Lower leg skin (tissue), 3 donors: Measurements from ENCODE around the gene MAP6.

Experiments
- POLR2A ChIP-seq, 2 donors: fragments of 450-650 bp; IDR thresholded peaks; one replicate each; pipeline ENCODE4 v1.6.1; 2016 to 2017; ENCODE audit warnings: antibody characterized with exemption in 2 of 2, mild to moderate bottlenecking in 1 of 2, moderate library complexity in 1 of 2
- TF ChIP-seq, protein P1 (sequence below), 3 donors: fragments of 450-650 bp; IDR thresholded peaks; one replicate each; pipeline ENCODE4 v1.5.1; 2016; ENCODE audit warnings: antibody characterized with exemption in 3 of 3, mild to moderate bottlenecking in 3 of 3, moderate library complexity in 2 of 3

DNA sequence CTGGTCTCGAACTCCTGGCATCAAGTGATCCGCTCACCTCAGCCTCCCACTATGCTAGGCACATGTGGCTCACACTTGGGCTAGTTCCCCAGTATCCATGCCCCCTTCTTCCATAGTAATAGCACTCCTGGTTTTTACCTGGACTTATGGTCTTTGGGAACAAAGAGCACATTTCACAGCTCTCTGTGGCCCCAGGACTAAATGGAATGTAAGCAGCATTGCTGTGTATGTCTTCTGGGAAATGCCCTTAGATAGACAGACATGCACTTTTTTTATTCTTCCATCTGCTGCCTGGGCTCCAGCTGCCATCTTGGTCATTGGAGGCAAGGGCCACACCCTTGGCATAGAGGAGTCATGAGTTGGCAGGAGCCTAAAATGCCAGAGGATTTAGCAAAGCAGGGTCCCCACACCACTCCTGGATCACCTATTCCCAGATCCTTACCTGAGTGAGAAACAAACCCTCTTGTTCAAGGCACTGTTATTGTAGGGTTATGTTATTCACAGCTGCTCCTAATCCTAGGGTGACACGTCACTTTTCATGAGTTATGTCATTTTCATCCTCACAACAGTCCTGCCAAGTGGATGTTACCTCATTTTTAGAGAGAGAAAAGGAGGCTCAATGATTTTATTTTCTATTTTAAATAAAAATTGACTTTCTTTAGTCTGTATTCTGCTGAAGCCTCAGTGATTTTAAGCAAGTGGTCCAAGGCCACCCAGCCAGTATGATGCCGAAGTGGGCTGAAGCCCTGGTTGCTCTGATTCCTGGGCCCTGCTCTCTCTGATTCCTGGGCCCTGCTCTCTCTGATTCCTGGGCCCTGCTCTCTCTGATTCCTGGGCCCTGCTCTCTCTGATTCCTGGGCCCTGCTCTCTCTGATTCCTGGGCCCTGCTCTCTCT, 127.4 kb downstream of the MAP6 start:
- TF ChIP-seq, protein P1, sequence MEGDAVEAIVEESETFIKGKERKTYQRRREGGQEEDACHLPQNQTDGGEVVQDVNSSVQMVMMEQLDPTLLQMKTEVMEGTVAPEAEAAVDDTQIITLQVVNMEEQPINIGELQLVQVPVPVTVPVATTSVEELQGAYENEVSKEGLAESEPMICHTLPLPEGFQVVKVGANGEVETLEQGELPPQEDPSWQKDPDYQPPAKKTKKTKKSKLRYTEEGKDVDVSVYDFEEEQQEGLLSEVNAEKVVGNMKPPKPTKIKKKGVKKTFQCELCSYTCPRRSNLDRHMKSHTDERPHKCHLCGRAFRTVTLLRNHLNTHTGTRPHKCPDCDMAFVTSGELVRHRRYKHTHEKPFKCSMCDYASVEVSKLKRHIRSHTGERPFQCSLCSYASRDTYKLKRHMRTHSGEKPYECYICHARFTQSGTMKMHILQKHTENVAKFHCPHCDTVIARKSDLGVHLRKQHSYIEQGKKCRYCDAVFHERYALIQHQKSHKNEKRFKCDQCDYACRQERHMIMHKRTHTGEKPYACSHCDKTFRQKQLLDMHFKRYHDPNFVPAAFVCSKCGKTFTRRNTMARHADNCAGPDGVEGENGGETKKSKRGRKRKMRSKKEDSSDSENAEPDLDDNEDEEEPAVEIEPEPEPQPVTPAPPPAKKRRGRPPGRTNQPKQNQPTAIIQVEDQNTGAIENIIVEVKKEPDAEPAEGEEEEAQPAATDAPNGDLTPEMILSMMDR (IDR thresholded peaks at IDR 0.05) = no peak
- no peak for TF ChIP-seq POLR2A (IDR thresholded peaks at IDR 0.05)
